ENCODE results near the gene GOLT1A.

DNA sequence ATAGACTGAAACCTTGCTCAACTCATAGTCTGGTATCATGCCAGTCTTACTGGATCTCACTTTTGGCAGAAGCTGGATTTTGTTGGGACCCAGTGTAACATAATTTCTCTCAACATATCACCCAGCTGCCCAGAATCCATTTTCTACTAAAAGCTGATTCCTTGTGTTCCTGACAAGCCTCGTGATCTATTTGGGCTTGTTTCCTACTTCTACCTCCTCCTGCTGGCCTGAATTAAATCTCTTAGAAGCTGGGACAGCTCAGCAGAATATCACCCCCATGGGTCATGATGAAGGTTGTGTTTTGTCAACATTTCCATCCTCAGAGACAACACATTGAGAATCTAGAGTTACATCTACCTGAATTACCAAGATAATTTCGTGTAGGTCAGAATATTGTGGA, 7.7 kb downstream of the GOLT1A start:
- no peak for TF ChIP-seq POLR2A (IDR thresholded peaks at IDR 0.05)
- TF ChIP-seq, protein P1, sequence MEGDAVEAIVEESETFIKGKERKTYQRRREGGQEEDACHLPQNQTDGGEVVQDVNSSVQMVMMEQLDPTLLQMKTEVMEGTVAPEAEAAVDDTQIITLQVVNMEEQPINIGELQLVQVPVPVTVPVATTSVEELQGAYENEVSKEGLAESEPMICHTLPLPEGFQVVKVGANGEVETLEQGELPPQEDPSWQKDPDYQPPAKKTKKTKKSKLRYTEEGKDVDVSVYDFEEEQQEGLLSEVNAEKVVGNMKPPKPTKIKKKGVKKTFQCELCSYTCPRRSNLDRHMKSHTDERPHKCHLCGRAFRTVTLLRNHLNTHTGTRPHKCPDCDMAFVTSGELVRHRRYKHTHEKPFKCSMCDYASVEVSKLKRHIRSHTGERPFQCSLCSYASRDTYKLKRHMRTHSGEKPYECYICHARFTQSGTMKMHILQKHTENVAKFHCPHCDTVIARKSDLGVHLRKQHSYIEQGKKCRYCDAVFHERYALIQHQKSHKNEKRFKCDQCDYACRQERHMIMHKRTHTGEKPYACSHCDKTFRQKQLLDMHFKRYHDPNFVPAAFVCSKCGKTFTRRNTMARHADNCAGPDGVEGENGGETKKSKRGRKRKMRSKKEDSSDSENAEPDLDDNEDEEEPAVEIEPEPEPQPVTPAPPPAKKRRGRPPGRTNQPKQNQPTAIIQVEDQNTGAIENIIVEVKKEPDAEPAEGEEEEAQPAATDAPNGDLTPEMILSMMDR (IDR thresholded peaks at IDR 0.05): no peak

Data from lower leg skin (tissue), 3 donors.